Inflammatory macrophage (primary cell): ENCODE data around the gene SPAG9.
"Not testable (repeated sequence)": the region's sequence is repeated elsewhere in the genome, so short reads cannot be mapped to it uniquely, and the experiment has no call there.

Source experiments
- DNase-seq, 2 donors: peaks; one replicate each; pipeline ENCODE4 v3.0.0-alpha.2; 2020 to 2022

Gene SPAG9

DNA sequence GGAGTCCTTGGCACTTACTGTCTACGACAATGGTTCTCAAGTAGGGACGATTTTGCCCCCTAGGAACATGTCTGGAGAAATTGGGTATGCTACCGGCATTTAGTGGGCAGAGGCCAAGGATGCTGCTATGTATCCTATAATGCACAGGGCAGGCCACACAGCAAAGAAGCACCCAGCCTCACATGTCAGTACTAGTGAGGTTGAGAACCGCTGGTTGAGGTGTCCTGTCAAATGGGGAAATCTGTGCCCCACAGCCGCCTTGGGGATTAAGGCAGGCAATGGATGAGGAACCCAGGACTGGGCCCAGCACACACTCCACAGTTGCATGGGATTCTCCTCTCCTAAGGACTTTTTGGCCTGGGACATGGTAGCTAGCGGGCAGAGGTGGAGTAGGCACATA is 167.8 kb downstream of the SPAG9 start:
- no peak for DNase-seq

DNA sequence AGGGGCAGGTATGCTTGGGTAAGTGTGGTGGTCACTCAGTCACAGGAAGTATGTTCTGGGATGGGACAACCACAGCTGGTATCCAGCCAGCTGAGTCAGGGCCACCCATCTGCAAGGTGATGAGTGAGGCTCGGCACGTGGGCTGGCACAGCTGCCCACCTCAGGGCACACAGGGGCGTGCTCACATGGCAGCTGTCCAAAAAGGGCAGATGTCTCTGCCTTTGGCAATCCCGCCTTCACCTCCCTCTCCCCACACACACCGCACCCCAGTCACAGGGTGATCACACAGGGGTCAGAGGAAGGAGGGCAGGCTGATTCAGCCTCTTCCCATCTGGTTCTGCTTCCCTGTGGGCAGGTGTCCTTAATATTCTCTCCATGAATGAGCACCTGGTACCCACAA is 168.7 kb downstream of the SPAG9 start:
- peak; percentile 63 to 87 for DNase-seq

DNA sequence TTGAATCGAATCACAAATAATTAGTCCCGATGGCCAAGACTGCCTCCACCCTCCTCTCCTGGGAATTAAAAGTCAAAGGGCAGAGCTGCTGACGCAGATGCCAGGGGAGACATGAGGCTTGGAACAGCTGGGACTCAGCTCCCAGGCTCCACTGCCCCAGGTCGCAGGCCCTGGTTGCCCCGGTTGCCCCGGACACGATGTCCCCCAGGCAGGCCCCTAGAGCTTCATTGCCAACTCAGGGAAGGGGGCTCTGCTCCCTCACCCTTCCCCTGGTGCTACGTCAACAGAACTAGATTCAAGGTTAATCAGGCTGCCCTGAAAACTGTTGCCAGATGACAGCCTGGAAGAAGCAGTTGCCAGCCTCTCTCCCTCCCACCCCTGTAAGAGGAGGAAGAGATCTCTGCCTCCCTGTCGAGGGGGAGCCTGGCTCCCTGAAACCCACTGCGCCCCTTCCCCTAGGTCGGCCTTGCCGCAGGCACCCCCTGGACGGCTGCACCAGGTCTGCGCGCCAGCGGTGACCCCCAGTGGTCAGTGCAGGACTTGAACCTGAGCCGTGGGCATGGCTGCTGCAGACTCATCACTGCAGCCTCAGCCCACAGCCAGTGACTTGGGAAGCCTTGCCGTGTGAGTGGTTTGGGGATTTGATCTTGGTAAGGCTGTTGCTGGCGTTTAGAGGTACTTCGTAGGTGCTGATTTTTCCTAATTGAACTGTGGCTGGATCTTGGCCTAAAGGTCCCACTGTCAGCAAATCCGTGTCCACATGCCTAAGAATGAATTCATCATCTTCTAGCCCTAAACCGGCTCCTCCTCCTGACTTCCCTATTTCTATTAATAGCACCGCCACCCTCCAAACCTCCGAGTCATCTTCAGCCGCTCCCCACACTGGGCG is 170.4 kb downstream of the SPAG9 start:
- DNase-seq = peak; percentile 91 to 92

DNA sequence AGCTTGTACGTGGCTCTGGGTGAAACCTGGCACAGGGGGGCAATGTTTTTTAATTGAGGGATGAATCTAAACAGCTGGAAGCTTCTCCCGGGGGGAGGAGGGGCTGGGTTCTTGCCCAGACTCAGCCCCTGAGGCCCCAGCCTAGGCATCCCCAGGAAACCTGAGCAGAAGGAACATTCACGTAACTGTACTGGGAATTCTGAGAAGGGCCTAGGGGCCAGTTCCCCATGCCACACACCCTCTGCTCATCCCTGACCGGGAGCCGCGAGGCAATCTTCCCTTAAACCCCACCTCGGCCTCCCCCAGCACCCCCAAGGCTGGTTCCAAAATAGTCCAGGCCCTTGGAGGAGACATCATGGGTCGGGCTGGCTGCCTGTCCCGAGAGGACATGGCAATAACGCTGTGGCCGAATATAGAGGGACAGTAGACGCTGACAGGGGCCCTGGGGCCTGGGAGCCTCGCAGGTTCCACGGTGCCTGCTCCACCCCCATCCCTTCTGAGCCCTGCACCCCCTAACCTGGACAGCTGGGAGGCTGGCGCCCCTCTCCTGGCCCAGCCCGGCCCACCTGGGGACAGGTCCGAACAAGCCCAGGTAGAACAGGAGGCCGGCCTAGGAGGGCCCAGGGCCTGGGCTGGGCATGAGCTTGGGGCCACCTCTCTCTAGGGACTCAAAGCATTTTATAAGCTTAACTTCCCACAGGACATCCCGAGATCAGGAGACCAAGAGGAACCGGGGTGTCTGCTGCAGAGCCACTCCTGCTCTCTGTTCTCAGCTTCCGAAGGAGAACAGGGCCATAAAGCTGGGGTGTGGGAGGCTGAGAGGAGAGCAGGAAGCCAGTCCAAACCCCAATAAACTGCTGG is 171.3 kb downstream of the SPAG9 start:
- DNase-seq = peak; percentile 66 to 80

DNA sequence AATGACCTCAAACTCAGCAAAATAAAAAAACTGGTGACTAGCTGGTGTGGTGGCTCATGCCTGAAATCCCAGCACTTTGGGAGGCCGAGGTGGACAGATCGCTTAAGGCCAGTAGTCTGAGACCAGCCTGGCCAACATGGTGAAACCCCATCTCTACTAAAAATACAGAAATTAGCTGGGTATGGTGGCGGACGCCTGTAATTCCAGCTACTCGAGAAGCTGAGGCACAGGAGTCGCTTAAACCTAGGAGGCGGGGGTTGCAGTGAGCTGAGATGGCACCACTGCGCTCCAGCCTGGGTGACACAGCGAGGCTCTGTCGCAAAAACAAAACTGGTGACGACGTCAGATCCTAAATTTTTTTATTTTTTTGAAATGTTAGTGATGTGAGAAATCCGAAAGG is 172.0 kb downstream of the SPAG9 start:
- DNase-seq = no peak

DNA sequence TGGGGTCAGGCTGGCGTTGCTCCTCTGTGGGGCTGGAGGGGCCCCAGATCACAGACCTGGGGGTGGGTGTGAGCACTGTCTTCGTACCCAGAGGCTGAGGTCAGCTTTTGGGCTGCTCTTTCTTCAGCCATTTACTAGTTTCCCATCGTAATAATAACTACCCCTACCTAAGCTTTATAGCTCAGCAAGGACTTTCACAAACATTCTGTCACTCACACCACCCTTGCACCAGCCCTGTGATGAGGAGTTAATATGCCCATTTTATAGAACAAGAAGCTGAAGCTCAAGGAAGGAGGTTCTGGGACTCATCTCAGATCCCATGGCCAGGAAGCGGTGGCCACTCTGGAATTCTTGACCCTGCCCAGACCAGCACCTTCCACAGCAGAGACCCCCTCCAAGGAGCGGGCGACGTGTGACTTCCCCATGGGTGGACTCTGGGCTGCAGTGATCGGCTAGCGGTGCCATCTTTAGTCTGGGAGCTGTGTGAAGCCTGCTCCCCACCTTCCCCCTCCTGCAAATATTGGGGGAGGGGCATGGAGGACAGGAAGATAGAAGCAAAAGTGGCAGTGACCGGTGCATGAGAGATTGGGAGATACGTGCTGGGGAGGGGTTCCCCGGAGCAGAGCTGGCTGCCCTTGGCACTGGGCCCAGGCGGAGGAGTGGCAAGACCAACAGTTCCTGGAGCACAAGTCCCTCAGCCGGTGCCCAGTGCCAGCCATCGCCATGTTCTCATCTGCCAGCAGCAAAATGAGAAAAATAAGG is 172.7 kb downstream of the SPAG9 start:
- DNase-seq = no peak

DNA sequence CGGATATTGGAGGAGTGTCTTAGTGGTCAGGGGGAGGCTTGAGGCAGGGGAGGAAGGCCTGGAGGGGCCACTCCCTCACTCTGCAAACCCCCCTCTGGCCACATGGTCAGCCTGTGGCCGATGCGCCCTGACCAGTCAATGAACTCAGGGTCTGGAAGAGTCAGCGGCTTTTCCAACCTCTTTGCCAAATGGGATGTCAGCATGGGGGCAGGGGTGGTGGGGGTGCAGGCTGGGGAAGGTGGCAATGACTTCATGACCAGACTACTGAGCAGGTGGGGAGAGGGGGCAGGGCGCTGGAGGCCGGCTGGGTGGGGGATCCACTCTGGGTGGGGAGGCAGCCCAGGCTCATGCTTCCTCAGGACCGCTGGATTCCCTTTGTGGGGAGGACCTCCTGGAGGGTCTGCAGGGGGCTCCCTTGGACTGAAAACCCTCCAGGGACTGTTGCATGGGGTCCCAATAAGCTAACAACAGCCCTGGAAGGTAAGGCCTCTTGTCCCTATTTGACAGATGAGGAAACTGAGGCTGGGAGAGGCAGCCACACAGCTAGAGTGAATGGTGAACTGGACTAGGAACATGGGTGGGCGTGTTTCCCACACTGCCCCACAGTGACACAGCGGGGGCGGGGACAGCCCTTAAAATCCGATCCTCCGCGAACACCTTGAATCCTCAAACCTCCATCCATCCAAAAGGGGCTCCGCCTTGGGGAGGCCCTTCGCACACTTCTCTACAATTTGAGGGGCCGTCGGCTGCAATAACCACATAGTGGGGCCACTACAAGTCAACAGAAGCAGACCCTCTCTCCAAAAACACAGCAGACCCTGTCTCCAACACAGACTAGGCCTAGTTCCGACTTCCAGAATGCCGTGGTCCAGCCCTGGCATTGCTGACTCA is 173.5 kb downstream of the SPAG9 start:
- no peak for DNase-seq

DNA sequence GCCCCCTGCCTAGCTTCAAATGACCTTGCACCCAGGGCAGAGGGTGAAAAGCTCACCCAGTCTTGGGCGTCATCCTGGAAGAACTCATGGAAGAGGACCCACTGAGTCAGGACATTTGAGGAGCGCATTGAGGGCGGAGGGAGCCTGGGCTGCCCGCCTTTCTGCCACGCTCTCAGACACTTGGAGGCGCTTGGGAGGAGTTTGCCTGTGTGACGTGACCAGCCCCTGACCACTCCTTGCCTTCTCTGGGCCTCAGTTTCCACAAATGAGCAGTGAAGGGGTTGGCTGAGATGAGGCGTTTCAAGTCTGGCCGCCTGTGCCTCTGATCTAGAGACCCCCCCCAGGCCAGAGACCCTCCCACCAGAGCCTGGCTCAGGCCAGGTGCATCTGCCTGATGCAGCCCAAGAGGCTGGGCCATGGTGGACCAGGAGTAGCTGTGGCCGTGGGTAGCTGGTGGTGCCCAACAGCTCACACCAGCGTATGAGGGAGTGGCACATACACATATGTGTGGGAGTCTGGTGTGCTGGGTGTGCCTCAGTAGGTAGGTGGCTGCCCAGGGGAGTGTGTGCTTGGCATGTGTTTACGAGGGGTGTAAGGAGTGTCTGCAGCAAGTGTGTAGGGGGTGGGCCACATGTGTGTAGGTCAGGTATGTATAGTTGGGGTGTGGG is 174.3 kb downstream of the SPAG9 start:
- DNase-seq = no peak

DNA sequence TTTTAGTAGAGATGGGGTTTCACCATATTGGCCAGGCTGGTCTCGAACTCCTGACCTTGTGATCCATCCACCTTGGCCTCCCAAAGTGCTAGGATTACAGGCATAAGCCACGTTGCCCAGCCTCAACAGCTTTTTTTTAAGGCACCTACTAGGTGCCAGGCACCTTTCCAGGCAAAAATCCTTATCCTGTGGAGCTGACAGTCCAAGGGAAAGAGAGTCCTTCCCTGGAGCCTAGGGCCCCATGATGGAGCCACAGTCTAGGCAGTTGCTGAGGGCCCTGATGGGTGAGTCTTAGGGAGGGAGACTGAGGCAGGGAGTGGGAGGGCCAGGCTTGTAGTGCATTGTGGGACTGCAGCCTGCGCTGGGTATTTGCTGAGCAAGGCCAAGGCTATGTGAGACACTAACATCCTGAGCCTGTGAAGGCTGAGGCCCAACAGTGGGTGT is 174.9 kb downstream of the SPAG9 start:
- no peak for DNase-seq

DNA sequence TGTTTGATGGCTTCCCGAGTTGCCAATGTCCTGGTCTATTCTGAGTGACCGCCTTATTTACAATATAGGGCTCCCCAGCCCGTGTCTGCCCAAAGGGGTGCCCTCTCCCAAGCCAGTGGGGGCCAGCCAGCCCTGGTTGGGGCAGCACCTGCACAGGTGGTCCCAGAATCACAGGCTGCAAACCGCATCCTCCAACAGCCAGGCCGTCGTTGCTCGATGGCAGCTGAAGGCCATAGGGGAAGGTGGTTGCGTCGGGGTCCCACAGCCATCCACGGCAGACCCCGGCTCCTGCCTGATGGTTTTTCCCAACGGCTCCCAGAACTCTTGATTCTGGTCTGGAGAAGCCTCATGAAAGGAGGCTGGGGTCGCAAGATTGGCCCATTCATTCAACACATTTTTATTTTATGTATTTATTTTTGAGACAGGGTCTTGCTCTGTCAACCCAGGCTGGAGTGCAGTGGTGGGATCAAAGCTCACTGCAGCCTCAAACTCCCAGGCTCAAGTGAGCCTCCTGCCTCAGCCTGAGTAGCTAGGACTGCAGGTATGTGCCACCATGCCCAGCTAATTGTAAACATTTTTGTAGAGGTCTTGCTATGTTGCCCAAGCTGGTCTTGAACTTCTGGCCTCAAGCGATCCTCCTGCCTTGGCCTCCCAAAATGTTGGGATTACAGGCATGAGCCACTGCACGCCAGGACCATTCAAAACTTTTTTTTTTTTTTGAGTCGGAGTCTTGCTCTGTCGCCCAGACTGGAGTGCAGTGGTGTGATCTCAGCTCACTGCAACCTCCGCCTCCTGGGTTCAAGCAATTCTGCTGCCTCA is 175.6 kb downstream of the SPAG9 start:
- DNase-seq = no peak

DNA sequence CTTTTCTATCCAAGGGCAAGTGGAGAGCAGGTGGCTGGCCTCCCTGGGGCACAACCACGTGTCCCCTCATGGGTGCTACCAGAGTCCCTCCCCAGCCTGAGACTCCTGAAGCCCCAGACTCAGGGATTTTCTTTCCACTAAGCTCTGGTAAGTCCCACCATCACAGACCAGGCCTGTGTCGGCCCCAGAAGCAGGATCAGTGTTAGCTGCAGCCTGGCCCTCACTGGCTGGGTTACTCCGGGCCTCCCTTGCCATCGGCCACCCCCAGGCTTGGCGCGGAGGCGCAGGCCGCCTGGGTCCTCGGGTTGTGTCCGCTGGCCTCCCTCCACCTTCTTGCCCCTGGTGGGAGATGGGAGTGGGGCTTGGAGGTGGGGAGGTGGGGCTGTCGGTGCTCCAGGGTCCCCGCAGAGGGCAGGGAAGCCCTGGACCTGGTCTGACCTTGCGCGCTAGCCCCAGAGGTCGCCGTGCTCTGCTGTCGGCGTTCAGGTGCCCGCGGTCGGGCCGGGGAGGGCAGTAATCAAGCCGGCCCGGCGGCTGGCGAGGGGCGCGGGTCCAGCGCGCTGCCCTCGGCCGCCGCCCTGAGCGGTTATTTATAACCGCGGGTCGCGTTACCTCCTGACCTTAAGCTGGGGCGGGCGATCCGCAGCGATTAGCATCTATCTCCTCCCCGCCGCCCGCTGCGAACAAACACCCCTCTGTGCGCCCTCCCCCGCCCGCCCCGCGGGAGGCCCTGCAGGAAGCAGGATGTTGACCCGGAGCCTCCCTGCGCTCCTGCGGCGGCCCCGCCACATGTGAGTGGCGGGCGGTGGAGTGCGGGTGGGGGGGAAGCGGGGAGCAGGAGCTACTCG is 176.4 kb downstream of the SPAG9 start:
- peak; percentile 9 to 65 for DNase-seq

DNA sequence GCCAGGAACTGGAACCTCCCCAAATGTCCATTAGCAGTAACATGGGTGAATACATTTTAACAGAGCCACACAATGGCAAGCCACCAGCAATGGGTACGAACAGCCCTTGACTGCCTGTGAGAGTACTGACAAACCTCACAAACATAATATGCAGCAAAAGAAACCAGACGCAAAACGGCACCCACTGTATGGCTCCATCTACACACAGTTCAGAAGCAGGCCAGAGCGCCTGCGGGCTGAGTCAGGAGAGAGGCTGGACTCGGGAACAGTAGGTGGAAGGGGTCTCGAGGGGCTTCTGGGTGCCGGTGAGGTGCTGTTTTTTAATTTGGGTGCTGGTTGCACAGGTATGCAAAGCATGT is 177.1 kb downstream of the SPAG9 start:
- no peak for DNase-seq

DNA sequence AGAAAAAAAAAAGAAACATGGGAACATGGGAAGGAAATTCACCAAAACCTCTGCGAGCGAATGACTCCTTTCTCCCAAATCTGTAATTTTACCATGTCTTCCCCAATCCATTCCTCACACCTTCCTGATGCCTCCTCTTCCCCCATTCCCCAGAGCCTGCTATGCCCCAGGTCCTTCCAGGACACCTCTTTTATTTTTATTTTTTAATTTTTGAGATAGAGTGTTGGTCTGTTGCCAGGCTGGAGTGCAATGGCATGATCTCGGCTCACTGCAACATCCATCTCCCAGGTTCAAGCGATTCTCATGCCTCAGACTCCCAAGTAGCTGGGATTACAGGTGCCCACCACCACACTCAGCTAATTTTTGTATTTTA is 179.0 kb downstream of the SPAG9 start:
- not testable (repeated sequence) for DNase-seq

DNA sequence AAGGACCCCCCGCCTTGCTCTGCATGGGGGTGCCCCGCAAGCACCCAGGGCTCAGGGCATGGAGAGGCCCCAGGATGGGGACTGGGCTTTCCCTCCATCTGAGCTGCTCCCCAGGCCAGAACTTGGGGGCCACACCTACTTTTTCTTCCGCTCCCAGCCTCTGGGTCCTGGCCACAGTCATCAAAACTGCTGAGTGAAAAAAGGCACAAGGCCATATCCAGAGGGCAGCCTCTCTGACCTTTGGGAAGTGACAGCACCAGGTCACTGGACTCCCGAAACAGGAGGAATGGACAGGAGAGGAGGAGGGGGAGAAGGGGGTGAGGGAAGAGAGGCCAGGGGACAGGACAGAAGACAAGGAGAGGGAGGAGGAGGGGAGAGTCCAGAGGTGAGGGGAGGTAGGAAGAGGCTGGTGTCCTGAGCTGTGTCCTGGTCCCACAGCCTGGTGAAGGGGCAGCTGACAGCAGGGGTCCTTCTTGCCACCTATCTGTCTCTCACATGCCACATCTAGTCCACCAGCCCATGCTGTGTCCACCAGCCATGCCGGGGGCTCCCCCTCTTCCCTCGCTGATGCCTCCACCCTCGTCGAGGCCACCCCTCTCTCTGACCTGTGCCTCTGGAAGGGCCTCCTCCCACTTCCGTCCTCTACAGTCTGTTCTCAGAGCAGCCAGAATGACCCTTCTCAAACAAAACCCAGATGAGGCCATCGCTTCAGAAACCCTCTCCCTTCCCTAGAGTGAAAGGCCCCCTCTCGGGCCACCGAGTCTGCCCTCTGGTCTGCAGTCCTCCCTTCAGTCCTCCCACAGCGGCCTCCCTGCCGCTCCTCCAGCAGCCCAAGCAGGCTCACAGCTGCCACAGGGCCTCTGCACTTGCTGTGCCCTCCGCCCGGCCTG is 180.6 kb downstream of the SPAG9 start:
- DNase-seq = no peak

DNA sequence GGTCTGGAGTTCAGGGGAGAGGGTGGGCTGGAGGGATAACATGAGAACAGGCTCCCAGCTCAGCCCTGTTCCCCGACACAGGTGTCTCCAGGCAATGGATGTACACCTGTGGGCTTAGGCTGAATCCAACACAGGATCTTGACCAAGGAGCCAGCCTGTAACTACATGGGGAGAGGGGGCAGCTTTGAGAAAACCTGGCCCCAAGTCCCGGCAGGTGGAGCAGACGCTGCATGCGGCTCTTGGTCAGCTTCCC is 181.2 kb downstream of the SPAG9 start:
- DNase-seq = no peak

DNA sequence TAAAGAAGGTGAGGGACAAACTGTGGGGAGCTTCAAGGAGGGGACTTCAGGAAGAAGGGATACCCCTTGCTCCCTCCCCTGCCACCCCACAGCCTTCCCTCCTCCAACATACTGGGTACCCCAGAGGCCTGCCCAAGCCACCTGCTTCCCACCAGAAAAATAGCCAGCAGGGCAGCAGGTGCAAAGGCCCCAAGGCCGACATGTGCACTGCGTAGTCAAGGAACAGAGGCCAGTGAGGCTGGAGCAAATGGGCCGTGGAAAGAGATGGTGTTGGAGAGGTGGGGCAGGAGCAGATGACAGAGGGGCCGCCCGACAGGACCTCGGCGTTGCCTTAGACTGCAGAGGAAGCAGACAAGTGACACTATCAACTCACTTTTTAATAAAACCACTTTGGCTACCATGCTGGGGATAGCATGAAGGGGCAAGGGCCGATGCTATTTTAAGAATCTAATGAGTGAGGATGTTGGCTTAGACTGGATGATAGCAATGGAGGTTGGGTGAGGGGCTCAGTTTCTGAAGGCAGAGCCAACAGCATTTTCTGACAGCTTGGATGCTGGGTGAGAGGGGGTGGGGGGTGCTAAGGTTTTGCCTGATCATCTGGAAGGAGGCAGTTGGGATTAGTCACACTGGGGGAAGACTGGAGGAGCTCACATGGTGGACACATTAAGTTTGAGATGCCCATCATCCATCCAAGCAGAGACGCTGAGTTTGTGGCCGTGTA is 181.7 kb downstream of the SPAG9 start:
- no peak for DNase-seq

DNA sequence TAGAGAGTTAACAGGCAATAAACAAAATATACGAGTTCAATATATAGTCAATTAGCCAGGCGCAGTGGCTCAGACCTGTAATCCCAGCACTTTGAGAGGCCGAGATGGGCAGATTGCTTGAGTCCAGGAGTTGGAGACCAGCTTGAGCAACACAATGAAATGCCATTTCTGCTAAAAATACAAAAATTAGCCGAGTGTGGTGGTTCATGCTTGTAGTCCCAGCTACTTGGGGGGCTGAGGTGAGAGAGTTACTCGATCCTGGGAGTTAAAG is 184.7 kb downstream of the SPAG9 start:
- no peak for DNase-seq
